Thoracic aorta (tissue), 2 donors: ENCODE results near the gene CLCF1. TPM values are rescaled to one million over a fixed set of nuclear protein-coding genes. Genes with fewer than 3 reads are reported as not detected.

Experiments
- ATAC-seq: fragments of 150-250 bp; one replicate; pipeline ENCODE4 v1.8.0; 2017; ENCODE audit warnings: low read depth; ENCODE audit not compliant: insufficient number of reproducible peaks, low FRiP score
- DNase-seq: peaks from one replicate; pipeline ENCODE4 v3.0.0-alpha.2; 2020; ENCODE audit warnings: low spot score
- H3K27ac ChIP-seq, 2 donors: fragments of 200-600 bp; sonication (generic); 1 replicate in 1 of 2; 2 replicates in 1 of 2; pipeline ENCODE4 v1.5.1; 2016; ENCODE audit warnings: mild to moderate bottlenecking in 2 of 2, moderate library complexity in 2 of 2
- H3K27me3 ChIP-seq: fragments of 200-600 bp; sonication (generic); replicated peaks from 2 replicates; pipeline ENCODE4 v1.6.0; 2016; ENCODE audit warnings: mild to moderate bottlenecking; ENCODE audit not compliant: insufficient read depth
- H3K36me3 ChIP-seq: fragments of 200-600 bp; sonication (generic); one replicate; pipeline ENCODE4 v1.5.1; 2016
- H3K4me1 ChIP-seq, 2 donors: fragments of 200-600 bp; sonication (generic); 1 replicate in 1 of 2; 2 replicates in 1 of 2; pipeline versions ENCODE4 v1.5.1 to v1.6.0; 2016; ENCODE audit warnings: low read depth in 2 of 2, mild to moderate bottlenecking in 1 of 2; ENCODE audit not compliant: control insufficient read depth in 1 of 2
- H3K4me3 ChIP-seq: fragments of 200-600 bp; sonication (generic); 2 replicates; pipeline ENCODE4 v1.5.1; 2016; ENCODE audit warnings: mild to moderate bottlenecking
- H3K9me3 ChIP-seq: fragments of 200-600 bp; sonication (generic); 2 replicates; pipeline ENCODE4 v1.5.1; 2016
- total RNA-seq, 2 donors: library from RNA; depleted of rRNA; stranded (reverse); fragments of >200 nt; gene quantifications; one replicate each; pipeline versions ENCODE4 v1.1.0 to v1.2.3, GENCODE V29; 2016
- TF ChIP-seq, protein P1 (sequence below): fragments of 200-600 bp; sonication (generic); IDR thresholded peaks from one replicate; pipeline ENCODE4 v1.5.1; 2019; ENCODE audit warnings: antibody characterized with exemption

The CLCF1 gene
- total RNA-seq, 2 donors from 2014 or later: 27.1 to 38.1 TPM

DNA sequence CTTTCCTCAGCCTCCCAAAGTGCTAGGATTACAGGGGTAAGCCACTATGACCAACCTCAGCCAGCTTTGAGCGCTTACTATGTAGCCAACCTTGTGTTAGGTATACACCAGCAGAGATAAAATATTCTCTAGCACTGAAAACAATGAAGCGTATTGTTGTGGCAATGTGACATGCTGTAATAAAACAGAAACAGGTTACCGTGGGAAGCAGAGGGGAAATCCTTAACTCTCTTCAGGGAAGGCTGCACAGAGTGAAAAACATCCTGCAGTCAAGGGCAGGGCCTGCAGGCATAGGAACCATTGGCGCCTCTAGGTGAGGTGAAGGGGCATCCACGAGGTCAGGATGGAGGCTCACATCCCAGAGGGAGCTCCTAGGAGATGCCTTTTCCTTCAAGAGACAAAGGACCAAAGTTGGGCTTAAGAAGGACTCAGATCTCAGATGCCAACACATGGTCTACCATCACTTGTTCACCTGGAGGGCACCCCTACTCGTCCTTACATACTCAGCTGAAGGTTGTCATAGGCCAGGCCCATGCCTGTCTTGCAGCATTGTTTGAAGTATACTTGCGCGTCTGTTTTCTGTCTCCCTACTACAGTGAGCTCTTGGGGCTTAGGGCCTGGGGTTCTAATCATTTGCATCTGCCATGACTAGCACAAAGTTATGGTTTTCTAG lies 28.0 kb downstream of the CLCF1 start:
- H3K4me1 ChIP-seq: no peaks in the 10 kb centered on the region
- no peaks in the 10 kb centered on the region for H3K27me3 ChIP-seq
- no peak overlapping the region for H3K4me3 ChIP-seq
- DNase-seq: no peak
- no peak for ATAC-seq
- H3K9me3 ChIP-seq: no peaks in the 10 kb centered on the region
- no peaks in the 10 kb centered on the region for H3K36me3 ChIP-seq
- H3K27ac ChIP-seq: no peak overlapping the region
- TF ChIP-seq, protein P1, sequence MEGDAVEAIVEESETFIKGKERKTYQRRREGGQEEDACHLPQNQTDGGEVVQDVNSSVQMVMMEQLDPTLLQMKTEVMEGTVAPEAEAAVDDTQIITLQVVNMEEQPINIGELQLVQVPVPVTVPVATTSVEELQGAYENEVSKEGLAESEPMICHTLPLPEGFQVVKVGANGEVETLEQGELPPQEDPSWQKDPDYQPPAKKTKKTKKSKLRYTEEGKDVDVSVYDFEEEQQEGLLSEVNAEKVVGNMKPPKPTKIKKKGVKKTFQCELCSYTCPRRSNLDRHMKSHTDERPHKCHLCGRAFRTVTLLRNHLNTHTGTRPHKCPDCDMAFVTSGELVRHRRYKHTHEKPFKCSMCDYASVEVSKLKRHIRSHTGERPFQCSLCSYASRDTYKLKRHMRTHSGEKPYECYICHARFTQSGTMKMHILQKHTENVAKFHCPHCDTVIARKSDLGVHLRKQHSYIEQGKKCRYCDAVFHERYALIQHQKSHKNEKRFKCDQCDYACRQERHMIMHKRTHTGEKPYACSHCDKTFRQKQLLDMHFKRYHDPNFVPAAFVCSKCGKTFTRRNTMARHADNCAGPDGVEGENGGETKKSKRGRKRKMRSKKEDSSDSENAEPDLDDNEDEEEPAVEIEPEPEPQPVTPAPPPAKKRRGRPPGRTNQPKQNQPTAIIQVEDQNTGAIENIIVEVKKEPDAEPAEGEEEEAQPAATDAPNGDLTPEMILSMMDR: no peak

DNA sequence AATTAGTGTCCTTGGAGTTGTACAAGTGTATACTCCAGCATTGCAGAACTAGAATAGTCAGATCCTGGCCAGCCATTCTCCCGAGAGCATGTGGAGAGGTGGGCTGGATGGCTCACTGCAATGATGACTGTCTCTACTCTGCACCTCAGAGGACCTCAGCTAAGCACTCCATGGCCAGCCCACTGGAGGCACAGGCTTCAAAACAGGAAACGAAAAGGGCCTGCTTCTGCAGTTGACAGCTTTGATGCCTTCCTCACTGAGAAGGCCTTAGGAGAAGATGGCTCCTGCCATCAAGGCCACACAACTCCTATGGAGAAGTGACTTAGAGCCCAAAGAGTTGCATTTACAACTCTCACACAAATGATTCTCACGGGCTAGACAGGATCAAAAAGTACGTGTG lies 29.1 kb downstream of the CLCF1 start:
- Histone ChIP-seq H3K4me1 (no peaks in the 10 kb centered on the region), H3K27ac (no peak overlapping the region), H3K27me3 (no peaks in the 10 kb centered on the region), H3K9me3 (no peaks in the 10 kb centered on the region), H3K36me3 (no peaks in the 10 kb centered on the region), H3K4me3 (no peak overlapping the region)
- TF ChIP-seq, protein P1: no peak
- ATAC-seq: no peak
- no peak for DNase-seq

DNA sequence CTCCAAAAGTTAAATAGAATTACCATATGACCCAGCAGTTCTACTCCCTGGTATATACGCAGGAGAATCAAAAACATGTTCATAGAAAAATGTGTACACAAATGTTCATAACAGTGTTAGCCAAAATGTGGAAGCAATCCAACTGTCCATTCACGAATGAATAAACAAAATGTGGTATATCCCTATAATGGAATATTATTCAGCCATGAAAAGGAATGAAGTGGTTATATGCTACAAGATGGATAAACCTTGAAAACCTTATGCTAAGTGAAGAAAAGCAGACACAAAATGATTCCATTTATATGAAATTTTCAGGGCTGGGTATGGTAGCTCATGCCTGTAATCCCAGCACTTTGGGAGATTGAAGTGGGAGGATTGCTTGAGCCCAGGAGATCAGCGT lies 36.1 kb downstream of the CLCF1 start:
- no peaks in the 10 kb centered on the region for H3K36me3 ChIP-seq
- no peaks in the 10 kb centered on the region for H3K27me3 ChIP-seq
- H3K4me1 ChIP-seq: no peaks in the 10 kb centered on the region
- no peak overlapping the region for H3K27ac ChIP-seq
- TF ChIP-seq, protein P1: no peak
- DNase-seq (no peak), ATAC-seq (no peak)
- no peaks in the 10 kb centered on the region for H3K9me3 ChIP-seq
- H3K4me3 ChIP-seq: no peak overlapping the region

DNA sequence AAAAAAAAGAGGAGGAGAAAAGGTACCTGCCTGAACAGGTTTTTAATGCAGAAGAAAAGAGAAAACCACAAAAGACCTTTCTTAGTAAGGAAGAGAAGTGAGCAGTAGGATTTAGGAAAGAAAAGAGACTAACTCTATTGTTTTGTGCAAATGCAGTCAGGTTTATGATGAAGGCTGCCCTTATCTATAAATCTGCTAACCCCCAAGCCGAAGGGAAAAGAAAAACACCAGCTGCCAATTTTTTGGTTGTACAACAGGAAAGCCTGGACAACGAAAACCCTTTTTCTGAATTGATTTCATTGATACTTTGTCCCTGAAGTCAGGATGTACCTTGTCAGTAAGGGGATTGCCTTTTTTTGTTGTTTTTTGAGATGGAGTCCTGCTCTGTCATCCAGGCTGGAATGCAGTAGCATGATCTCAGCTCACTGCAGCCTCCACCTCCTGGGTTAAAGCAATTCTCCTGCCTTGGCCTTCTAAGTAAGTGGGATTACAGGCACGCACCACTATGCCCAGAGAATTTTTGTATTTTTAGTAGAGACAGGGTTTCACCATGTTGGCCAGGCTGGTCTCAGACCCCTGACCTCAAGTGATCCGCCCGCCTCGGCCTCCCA lies 41.2 kb downstream of the CLCF1 start:
- H3K9me3 ChIP-seq: no peaks in the 10 kb centered on the region

DNA sequence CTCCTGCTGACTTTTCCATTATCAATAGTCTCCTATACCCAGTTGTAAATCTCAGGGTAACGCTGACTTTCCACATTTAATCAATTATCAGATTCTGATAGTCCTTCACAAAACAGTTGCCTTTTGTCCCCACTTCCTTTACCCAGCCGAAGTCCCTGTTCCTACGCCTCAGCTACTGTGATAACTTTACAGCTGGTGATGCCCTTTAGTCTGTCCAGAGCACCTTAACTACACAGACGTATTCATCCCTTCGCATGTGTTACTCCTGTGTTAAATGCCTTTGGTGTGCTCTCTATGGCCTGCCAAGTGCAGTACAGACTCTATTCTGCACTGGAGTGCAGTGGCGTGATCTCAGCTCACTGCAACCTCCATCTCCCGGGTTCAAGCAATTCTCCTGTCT lies 49.9 kb downstream of the CLCF1 start:
- no peaks in the 10 kb centered on the region for H3K36me3 ChIP-seq
- DNase-seq: no peak
- H3K27me3 ChIP-seq: no peaks in the 10 kb centered on the region
- H3K4me3 ChIP-seq: no peak overlapping the region
- H3K4me1 ChIP-seq: peaks cover 0 to 8% of the 10 kb centered on the region in 2 donors
- no peaks in the 10 kb centered on the region for H3K9me3 ChIP-seq
- no peak overlapping the region for H3K27ac ChIP-seq
- TF ChIP-seq, protein P1: no peak
- ATAC-seq: no peak

More for the DNA sequence above, 41.2 kb downstream of the CLCF1 start:
- no peak for ATAC-seq
- Histone ChIP-seq H3K36me3 (no peaks in the 10 kb centered on the region), H3K4me1 (no peaks in the 10 kb centered on the region), H3K27me3 (no peaks in the 10 kb centered on the region), H3K27ac (no peak overlapping the region), H3K4me3 (no peak overlapping the region)
- no peak for DNase-seq
- TF ChIP-seq, protein P1: no peak
